AG10803 (cell line): Measurements from ENCODE around the gene AFF3.

Source experiments
- DNase-seq: peaks from one replicate; pipeline ENCODE4 v3.0.0; 2010; ENCODE audit warnings: low read depth
- H3K4me3 ChIP-seq: 2 replicates; pipeline ENCODE4 v1.5.1; 2011; ENCODE audit warnings: mild to moderate bottlenecking, low read length, control low read depth
- TF ChIP-seq, protein P1 (sequence below): conservative IDR thresholded peaks from 2 replicates; pipeline ENCODE4 v1.5.1; 2011; ENCODE audit warnings: mild to moderate bottlenecking, low read length, control low read depth, inconsistent platforms

The AFF3 gene

GRCh38 chr2:99756059-99756458, 386.3 kb downstream of the AFF3 start:
- TF ChIP-seq, protein P1, sequence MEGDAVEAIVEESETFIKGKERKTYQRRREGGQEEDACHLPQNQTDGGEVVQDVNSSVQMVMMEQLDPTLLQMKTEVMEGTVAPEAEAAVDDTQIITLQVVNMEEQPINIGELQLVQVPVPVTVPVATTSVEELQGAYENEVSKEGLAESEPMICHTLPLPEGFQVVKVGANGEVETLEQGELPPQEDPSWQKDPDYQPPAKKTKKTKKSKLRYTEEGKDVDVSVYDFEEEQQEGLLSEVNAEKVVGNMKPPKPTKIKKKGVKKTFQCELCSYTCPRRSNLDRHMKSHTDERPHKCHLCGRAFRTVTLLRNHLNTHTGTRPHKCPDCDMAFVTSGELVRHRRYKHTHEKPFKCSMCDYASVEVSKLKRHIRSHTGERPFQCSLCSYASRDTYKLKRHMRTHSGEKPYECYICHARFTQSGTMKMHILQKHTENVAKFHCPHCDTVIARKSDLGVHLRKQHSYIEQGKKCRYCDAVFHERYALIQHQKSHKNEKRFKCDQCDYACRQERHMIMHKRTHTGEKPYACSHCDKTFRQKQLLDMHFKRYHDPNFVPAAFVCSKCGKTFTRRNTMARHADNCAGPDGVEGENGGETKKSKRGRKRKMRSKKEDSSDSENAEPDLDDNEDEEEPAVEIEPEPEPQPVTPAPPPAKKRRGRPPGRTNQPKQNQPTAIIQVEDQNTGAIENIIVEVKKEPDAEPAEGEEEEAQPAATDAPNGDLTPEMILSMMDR, result no peak
- no peak overlapping the region for H3K4me3 ChIP-seq
- DNase-seq, result no peak

GRCh38 chr2:99754210-99754609, 388.2 kb downstream of the AFF3 start:
- no peak overlapping the region for H3K4me3 ChIP-seq
- TF ChIP-seq, protein P1, result no peak
- peak; percentile 70 for DNase-seq

DNA sequence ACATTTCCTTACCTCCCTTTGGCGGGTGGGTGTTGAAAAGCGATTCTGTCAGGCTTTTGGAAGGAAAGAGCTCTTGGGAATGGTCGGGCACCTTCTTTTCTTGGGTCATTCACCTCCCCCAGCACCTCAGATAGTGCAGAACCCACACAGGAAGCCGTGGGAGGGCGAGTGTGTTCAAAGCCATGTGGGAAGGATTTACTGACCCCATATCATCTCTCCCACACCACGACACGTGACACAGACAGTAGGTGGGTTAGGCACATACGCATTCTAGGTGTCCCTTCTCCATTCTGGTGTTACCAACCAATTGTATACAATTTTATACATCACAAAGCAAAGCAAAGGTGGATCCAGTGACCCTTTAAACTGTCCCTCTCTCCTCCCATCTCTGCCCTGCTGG, 388.9 kb downstream of the AFF3 start:
- no peak overlapping the region for H3K4me3 ChIP-seq
- DNase-seq, result no peak

DNA sequence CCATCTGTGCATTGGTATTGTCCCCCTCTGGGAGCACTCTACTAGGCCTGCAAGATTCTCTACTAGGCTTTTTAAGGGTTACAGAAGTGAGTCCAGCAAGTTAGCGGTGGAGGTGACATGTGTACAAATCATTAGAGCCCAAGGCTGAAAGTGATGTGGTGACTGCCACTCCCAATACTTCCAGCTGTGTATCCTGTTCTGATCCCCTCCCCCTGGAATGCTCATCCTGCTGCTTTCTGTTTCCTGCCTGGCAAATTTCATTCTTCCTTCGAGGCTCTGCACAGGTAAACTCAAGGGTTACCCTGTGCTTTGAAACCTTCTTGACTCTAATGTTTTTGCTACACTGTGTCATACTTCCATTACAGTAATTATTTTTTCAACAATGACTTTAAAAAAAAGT, 394.0 kb downstream of the AFF3 start:
- H3K4me3 ChIP-seq, result no peak overlapping the region
- no peak for DNase-seq
- TF ChIP-seq, protein P1, result no peak

More for the DNA sequence above, 388.9 kb downstream of the AFF3 start:
- TF ChIP-seq, protein P1, result no peak

GRCh38 chr2:99747842-99748241, 394.5 kb downstream of the AFF3 start:
- DNase-seq, result no peak
- TF ChIP-seq, protein P1, result no peak

DNA sequence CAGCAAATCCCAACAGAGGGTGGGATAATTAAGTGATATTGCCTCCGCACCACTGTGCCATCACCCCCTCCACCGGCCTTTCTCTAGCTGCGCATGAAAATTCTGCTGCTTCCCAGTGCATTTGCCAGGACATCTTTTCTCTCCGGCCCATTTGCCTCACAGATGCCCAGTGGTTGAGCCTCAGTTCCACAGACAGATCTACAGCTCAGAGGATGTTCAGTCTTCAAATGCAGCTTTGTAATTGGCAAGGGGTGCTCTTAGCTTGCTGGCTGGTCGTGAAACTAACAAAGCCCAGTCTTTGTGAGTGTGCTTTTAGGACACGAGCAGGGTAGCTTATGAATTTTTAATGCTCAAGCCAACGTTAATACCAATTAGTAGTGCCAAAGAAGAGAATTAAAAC, 399.2 kb downstream of the AFF3 start:
- H3K4me3 ChIP-seq, result no peak overlapping the region
- DNase-seq, result no peak
- TF ChIP-seq, protein P1, result no peak

More at GRCh38 chr2:99747842-99748241, 394.5 kb downstream of the AFF3 start:
- H3K4me3 ChIP-seq, result no peak overlapping the region

DNA sequence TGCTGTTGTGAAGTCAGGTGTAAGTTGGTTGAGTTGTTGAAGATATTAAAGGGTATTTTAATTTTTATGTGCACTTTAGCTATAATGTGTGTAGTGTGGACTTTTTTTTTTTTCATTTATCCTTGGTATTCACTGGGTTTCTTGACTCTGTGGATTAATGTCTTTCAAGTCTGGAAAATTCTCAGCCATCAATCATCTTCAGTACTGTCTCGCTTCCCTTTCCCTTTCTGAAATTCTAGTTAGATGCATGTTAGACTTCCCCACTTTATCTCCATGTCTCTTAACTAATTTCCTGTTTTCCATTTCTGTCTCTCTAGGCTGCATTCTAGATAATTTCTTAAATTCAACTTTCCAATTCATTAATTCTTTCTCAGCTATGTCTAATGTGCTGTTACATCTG, 404.9 kb downstream of the AFF3 start:
- no peak overlapping the region for H3K4me3 ChIP-seq
- no peak for DNase-seq
- TF ChIP-seq, protein P1, result no peak
